ENCODE results near the gene TMEM95.
A peak's percentile ranks its signal among the peaks of the same experiment; 100 is the strongest.

The TMEM95 gene

GRCh38 chr17:7389924-7390910 lies 35.3 kb downstream of the TMEM95 start:
- FAIRE-seq = no peak

GRCh38 chr17:7391307-7391706 lies 36.4 kb downstream of the TMEM95 start:
- FAIRE-seq (no peak), DNase-seq (ENCODE audit: insufficient read length, low spot score) (no peak)
- no peak for TF ChIP-seq POLR2A (IDR thresholded peaks at IDR 0.05; ENCODE audit: low read depth, low read length)

More at GRCh38 chr17:7389924-7390910, 35.3 kb downstream of the TMEM95 start:
- no peak for DNase-seq (ENCODE audit: insufficient read length, low spot score)
- TF ChIP-seq POLR2A (IDR thresholded peaks at IDR 0.05; ENCODE audit: low read depth, low read length) = no peak

GRCh38 chr17:7392696-7393612 lies 38.0 kb downstream of the TMEM95 start:
- DNase-seq (ENCODE audit: insufficient read length, low spot score) = no peak
- no peak for TF ChIP-seq POLR2A (IDR thresholded peaks at IDR 0.05; ENCODE audit: low read depth, low read length)
- no peak for FAIRE-seq

GRCh38 chr17:7393613-7394451 lies 38.9 kb downstream of the TMEM95 start:
- DNase-seq (ENCODE audit: insufficient read length, low spot score) (no peak), FAIRE-seq (no peak)
- no peak; the same call in 1 of the 2 replicates for TF ChIP-seq POLR2A (IDR thresholded peaks at IDR 0.05; ENCODE audit: low read depth, low read length)

- TF ChIP-seq POLR2A (IDR thresholded peaks at IDR 0.05; ENCODE audit: low read depth, low read length) = peak; percentile 46
- no peak for FAIRE-seq
- peak; percentile 93 for DNase-seq (ENCODE audit: insufficient read length, low spot score)
Observed at GRCh38 chr17:7394452-7395191, 39.7 kb downstream of the TMEM95 start, which contains the start of gene PLSCR3. TSS of gene PLSCR3 (minus strand) at chr17:7394525. CDS start at chr17:7394110, 415 bp downstream.

GRCh38 chr17:7396147-7396546 lies 41.2 kb downstream of the TMEM95 start:
- FAIRE-seq = no peak
- no peak for DNase-seq (ENCODE audit: insufficient read length, low spot score)
- no peak for TF ChIP-seq POLR2A (IDR thresholded peaks at IDR 0.05; ENCODE audit: low read depth, low read length)

GRCh38 chr17:7398612-7399011 lies 43.7 kb downstream of the TMEM95 start:
- DNase-seq (ENCODE audit: insufficient read length, low spot score) (no peak), FAIRE-seq (no peak)
- no peak for TF ChIP-seq POLR2A (IDR thresholded peaks at IDR 0.05; ENCODE audit: low read depth, low read length)

GRCh38 chr17:7403043-7403726 lies 48.2 kb downstream of the TMEM95 start:
- no peak for FAIRE-seq
- DNase-seq (ENCODE audit: insufficient read length, low spot score) = no peak
- TF ChIP-seq POLR2A (IDR thresholded peaks at IDR 0.05; ENCODE audit: low read depth, low read length) = no peak

- peak; percentile 86 for DNase-seq (ENCODE audit: insufficient read length, low spot score)
- no peak for FAIRE-seq
- TF ChIP-seq POLR2A (IDR thresholded peaks at IDR 0.05; ENCODE audit: low read depth, low read length) = no peak
Observed at GRCh38 chr17:7403727-7403976, 48.7 kb downstream of the TMEM95 start.

GRCh38 chr17:7403977-7404736 lies 49.2 kb downstream of the TMEM95 start, which contains the start of gene TMEM256:
TSS of gene TMEM256 (minus strand) at chr17:7404097. CDS start at chr17:7404084, 13 bp downstream.
- FAIRE-seq (peak; percentile 79), DNase-seq (ENCODE audit: insufficient read length, low spot score) (peak; percentile 95)
- peak; percentile 71; the same call in 1 of the 2 replicates for TF ChIP-seq POLR2A (IDR thresholded peaks at IDR 0.05; ENCODE audit: low read depth, low read length)

GRCh38 chr17:7404737-7405349 lies 49.9 kb downstream of the TMEM95 start:
- peak; percentile 78 for DNase-seq (ENCODE audit: insufficient read length, low spot score)
- peak; percentile 39; the same call in 1 of the 2 replicates for TF ChIP-seq POLR2A (IDR thresholded peaks at IDR 0.05; ENCODE audit: low read depth, low read length)
- no peak for FAIRE-seq

All from H54 (cell line).